OCI-LY3 (cell line): ENCODE measurements around the gene IFT88.

ENCODE experiments used
- H2AFZ ChIP-seq: fragments of 200-600, 300-600 bp; shearing (Covaris generic); 2 replicates; pipeline ENCODE4 v1.6.0; 2014; ENCODE audit warnings: antibody characterized with exemption, low read depth, low read length
- H3K27ac ChIP-seq: fragments of 200-600, 300-600 bp; sonication (generic); 2 replicates; pipeline ENCODE4 v1.5.1; 2014; ENCODE audit warnings: mild to moderate bottlenecking, low read length, moderate library complexity, mixed read lengths
- H3K27me3 ChIP-seq: fragments of 200-600, 300-600 bp; sonication (generic); 2 replicates; pipeline ENCODE4 v1.6.1; 2014; ENCODE audit warnings: low read depth, low read length, mixed read lengths
- H3K36me3 ChIP-seq: fragments of 200-600, 300-600 bp; sonication (generic); replicated peaks from 2 replicates; pipeline ENCODE3; 2014; ENCODE audit warnings: low read depth, low read length, mixed read lengths
- H3K4me1 ChIP-seq: fragments of 300-600, 200-600 bp; sonication (generic); 2 replicates; pipeline ENCODE4 v1.6.1; 2014; ENCODE audit warnings: low read length, mixed read lengths
- H3K4me2 ChIP-seq: fragments of 200-600, 300-600 bp; sonication (generic); 2 replicates; pipeline ENCODE4 v1.6.1; 2014; ENCODE audit warnings: low read length, mixed read lengths
- H3K4me3 ChIP-seq: fragments of 300-600, 200-600 bp; sonication (generic); 2 replicates; pipeline ENCODE4 v1.5.1; 2014; ENCODE audit warnings: antibody characterized with exemption, mild to moderate bottlenecking, low read length, moderate library complexity
- H3K79me2 ChIP-seq: fragments of 300-600, 200-600 bp; shearing (Covaris generic); 2 replicates; pipeline ENCODE4 v1.6.1; 2014; ENCODE audit warnings: mild to moderate bottlenecking, low read length, mixed read lengths
- H3K9ac ChIP-seq: fragments of 300-600, 200-600 bp; shearing (Covaris generic); 2 replicates; pipeline ENCODE4 v1.6.0; 2014; ENCODE audit warnings: mild to moderate bottlenecking, low read length, moderate library complexity
- H3K9me3 ChIP-seq: fragments of 200-600, 300-600 bp; shearing (Covaris generic); 2 replicates; pipeline ENCODE4 v1.6.1; 2014; ENCODE audit warnings: low read length, mixed read lengths; ENCODE audit not compliant: insufficient read depth
- H4K20me1 ChIP-seq: fragments of 200-600, 300-600 bp; sonication (generic); 2 replicates; pipeline ENCODE4 v1.6.1; 2016; ENCODE audit warnings: low read length, mixed read lengths; ENCODE audit not compliant: insufficient read depth
- CTCF ChIP-seq: fragments of 200-600, 300-600 bp; sonication (generic); IDR thresholded peaks from 2 replicates; pipeline ENCODE4 v1.5.1; 2014; ENCODE audit warnings: antibody characterized with exemption, low read length, low read depth
- EZH2phosphoT487 ChIP-seq: fragments of 200-600 bp; shearing (Covaris generic); IDR thresholded peaks from 2 replicates; pipeline ENCODE4 v1.6.1; 2018; ENCODE audit warnings: antibody characterized with exemption, mixed run types, low read depth

The IFT88 gene

DNA sequence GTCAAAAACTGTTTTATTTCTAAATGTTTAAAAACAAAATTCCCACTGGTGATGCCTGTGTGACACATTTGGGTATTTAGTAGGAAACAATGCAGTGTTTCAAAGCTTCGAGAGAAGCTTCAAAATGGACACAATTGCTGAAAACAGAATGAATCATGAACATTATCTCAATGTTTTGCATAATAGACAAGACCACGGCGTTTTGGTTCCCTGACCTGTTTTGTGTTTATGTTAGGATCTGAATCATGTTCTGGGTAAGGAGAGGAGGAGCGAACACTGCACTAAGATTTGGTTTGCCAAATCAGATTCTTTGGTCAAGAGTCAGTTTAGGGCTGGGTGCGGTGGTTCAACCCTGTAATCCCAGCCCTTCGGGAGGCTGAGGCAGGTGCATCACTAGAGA, 42.2 kb downstream of the IFT88 start:
- H3K79me2 ChIP-seq = no peaks in the 10 kb centered on the region
- H3K4me1 ChIP-seq = peaks cover 3% of the 10 kb centered on the region
- H3K4me3 ChIP-seq = no peak overlapping the region
- no peak for TF ChIP-seq CTCF
- no peak for TF ChIP-seq EZH2phosphoT487
- no peaks in the 10 kb centered on the region for H3K27me3 ChIP-seq
- H4K20me1 ChIP-seq = no peaks in the 10 kb centered on the region
- H3K27ac ChIP-seq = no peak overlapping the region
- peaks cover 5% of the 10 kb centered on the region for H3K36me3 ChIP-seq
- no peak overlapping the region for H3K4me2 ChIP-seq
- H3K9me3 ChIP-seq = no peaks in the 10 kb centered on the region
- no peak overlapping the region for H2AFZ ChIP-seq
- no peak overlapping the region for H3K9ac ChIP-seq

DNA sequence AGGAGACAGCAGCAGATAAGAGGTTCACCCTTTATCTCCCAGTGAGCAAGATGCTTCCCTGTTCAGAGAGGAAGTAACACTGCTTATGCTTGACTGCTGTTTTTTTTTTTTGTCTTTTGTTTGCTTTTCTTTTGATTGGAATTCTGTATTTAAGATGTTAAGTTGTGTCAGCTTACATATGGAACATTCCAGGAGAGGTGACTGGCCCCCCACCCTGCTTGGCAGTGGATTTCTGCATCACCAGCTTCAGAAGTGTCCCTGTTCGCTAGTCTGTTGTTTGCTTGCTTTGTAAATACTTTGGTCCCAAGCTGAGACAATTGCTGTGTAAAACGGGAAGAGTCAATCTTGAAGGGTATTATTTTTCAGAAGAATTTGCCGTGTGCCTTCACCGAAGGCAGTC, 43.0 kb downstream of the IFT88 start:
- Histone ChIP-seq H3K79me2 (no peaks in the 10 kb centered on the region), H3K27me3 (no peaks in the 10 kb centered on the region), H3K4me3 (no peak overlapping the region), H3K9ac (no peak overlapping the region), H3K36me3 (peaks cover 5% of the 10 kb centered on the region), H3K4me2 (no peak overlapping the region), H2AFZ (no peak overlapping the region), H3K4me1 (no peaks in the 10 kb centered on the region), H4K20me1 (no peaks in the 10 kb centered on the region), H3K27ac (no peak overlapping the region), H3K9me3 (no peaks in the 10 kb centered on the region)
- no peak for TF ChIP-seq EZH2phosphoT487
- TF ChIP-seq CTCF = no peak

- no peak overlapping the region for H3K27ac ChIP-seq
- no peaks in the 10 kb centered on the region for H3K79me2 ChIP-seq
- H3K9ac ChIP-seq = no peak overlapping the region
- no peaks in the 10 kb centered on the region for H3K27me3 ChIP-seq
- no peaks in the 10 kb centered on the region for H4K20me1 ChIP-seq
- H3K4me3 ChIP-seq = no peak overlapping the region
- H3K9me3 ChIP-seq = no peaks in the 10 kb centered on the region
- no peak overlapping the region for H2AFZ ChIP-seq
- H3K4me1 ChIP-seq = no peaks in the 10 kb centered on the region
- TF ChIP-seq CTCF (no peak), EZH2phosphoT487 (no peak)
- no peak overlapping the region for H3K4me2 ChIP-seq
- H3K36me3 ChIP-seq = no peaks in the 10 kb centered on the region
These were observed 49.3 kb downstream of the IFT88 start for GRCh38 chr13:20616059-20616797.

GRCh38 chr13:20623000-20623399, 56.0 kb downstream of the IFT88 start:
- H3K79me2 ChIP-seq = no peaks in the 10 kb centered on the region
- H3K9me3 ChIP-seq = peaks cover 5% of the 10 kb centered on the region
- no peaks in the 10 kb centered on the region for H4K20me1 ChIP-seq
- H3K4me2 ChIP-seq = no peak overlapping the region
- no peak overlapping the region for H2AFZ ChIP-seq
- no peak for TF ChIP-seq CTCF
- TF ChIP-seq EZH2phosphoT487 = no peak
- no peak overlapping the region for H3K4me3 ChIP-seq
- no peak overlapping the region for H3K27ac ChIP-seq
- peaks cover 11% of the 10 kb centered on the region for H3K36me3 ChIP-seq
- no peak overlapping the region for H3K9ac ChIP-seq
- no peaks in the 10 kb centered on the region for H3K27me3 ChIP-seq
- no peaks in the 10 kb centered on the region for H3K4me1 ChIP-seq
